OCI-LY1 (cell line): ENCODE results near the gene RPL36AL.

Source experiments
- EZH2 ChIP-seq: fragments of 200-600 bp; sonication (generic), shearing (Covaris generic); IDR thresholded peaks from 2 replicates; pipeline ENCODE4 v1.8.0; 2017; ENCODE audit warnings: borderline replicate concordance, mixed run types, mild to moderate bottlenecking, antibody characterized with exemption, low read length, moderate library complexity, mixed read lengths
- TF ChIP-seq, protein P1 (sequence below): fragments of 200-600 bp; sonication (generic), shearing (Covaris generic); IDR thresholded peaks from 2 replicates; pipeline ENCODE4 v1.5.1; 2017; ENCODE audit warnings: mild to moderate bottlenecking, antibody characterized with exemption, low read length, moderate library complexity, mixed read lengths

DNA sequence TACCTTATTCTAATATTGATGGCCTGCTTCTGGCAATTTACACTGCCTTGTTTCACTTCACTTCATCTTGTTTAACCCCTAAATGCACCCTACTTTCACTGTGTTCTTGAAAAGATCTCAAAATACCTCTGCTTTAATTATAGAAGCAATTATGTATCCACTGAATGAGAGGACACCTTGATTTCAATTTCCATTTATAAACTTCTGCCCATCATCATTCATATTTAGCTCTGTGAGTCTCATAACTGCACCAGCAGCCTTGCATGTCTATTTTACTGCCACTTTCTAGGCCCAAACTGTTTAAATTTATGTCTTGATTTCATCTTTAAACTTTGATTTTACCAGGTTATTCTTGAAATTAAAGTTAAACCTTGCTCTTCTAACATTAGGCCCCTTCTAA is 21.7 kb upstream of the RPL36AL start:
- TF ChIP-seq, protein P1, sequence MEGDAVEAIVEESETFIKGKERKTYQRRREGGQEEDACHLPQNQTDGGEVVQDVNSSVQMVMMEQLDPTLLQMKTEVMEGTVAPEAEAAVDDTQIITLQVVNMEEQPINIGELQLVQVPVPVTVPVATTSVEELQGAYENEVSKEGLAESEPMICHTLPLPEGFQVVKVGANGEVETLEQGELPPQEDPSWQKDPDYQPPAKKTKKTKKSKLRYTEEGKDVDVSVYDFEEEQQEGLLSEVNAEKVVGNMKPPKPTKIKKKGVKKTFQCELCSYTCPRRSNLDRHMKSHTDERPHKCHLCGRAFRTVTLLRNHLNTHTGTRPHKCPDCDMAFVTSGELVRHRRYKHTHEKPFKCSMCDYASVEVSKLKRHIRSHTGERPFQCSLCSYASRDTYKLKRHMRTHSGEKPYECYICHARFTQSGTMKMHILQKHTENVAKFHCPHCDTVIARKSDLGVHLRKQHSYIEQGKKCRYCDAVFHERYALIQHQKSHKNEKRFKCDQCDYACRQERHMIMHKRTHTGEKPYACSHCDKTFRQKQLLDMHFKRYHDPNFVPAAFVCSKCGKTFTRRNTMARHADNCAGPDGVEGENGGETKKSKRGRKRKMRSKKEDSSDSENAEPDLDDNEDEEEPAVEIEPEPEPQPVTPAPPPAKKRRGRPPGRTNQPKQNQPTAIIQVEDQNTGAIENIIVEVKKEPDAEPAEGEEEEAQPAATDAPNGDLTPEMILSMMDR = no peak
- TF ChIP-seq EZH2 = no peak
